HG02943 (cell line): ENCODE results near the gene NPL.

Experiments used
- ATAC-seq: cut with Tn5 transposase; IDR thresholded peaks from one replicate; pipeline ENCODE4 v1.9.1; 2021; ENCODE audit warnings: mild to moderate bottlenecking, low read depth, moderate library complexity; ENCODE audit not compliant: unreplicated experiment

NPL gene

DNA sequence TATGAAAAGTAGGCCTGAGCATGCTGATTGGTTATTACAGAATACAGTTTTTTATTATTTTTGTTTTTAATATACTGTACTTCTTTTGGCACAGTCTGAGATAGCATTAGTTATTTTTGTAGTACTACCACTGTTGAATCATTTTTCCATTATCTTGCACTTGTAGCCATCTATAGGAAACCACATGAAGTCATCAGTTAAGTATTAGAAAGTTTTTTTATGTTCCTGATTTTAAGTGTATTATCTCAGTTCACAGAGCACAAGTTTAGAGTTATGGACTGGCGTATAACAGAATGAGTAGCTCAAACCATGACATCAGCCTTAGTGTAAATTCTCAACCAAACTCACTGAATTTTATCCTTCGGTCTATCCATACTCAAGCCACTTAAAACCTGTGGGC, 72.4 kb downstream of the NPL start:
- ATAC-seq, result no peak

DNA sequence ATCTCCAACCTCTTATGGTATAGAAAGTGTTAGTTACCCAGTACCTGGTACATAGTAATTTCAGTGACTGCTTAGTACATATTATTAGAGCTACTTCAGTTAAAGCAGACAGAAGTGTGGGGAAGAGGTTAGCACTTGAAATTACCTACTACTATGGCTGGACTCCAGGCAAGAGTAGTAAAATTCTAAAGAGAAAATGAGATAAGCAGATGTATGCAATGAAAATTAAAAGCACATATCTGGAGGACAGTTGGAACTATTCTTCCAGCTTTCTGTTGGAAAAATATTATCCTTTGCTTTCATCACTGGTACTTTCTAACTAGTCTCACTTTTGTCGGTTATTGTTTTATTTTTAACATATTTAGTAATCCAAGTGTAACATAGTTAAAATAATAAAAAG, 73.3 kb downstream of the NPL start:
- no peak for ATAC-seq

DNA sequence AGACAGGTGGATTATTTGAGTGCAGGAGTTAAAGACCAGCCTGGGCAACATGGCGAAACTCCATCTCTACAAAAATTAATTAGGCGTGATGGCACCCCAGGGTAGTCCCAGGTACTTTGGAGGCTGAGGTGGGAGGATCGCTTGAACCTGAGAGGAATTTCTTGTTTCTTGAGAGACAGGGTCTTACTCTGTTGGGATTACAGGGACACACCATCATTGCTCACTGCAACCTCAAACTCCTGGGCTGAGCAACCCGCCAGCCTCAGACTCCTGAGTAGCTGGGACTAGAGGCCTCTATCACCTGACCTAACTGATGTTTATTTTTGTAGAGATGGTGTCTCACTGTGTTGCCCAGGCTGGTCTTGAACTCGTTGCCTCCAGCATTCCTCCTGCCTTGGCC, 74.4 kb downstream of the NPL start:
- ATAC-seq, result no peak

DNA sequence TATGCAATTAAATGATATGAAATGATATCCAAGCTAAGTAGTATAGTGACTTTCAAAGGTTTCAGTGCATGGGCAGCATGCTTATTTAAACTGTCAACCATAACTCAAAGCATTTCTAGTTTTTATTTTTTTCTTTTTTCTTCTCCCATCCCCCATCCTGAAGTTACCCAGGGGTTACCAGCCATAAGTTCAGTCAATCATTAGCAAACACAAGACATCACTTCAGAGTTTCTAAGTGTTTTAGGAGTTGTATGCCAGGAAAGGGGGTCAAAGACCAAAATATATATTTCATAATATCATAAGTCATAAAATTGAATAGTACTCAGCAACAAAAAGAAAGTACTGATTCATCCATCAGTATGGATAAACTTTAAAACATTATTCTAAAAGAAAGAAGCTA, 78.3 kb downstream of the NPL start:
- no peak for ATAC-seq

DNA sequence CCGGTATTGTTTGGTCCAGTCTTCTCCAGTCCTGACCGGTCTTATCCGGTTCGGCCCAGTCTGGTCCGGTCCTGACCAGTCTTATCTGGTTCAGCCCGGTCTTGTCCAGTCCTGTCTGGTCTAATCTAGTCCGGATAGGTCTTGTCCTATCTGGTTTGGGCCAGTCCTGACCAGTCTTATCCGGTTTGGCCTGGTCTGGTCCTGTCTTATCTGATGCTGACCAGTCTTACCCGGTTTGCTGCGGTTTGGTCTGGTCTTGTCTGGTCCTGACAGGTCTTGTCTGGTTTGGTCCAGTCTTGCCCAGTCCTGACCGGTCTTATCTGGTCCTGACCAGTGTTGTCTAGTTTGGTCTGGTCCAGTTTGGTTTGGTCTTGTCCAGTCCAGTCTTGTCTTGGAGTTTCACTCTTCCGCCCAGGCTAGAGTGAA, 79.7 kb downstream of the NPL start:
- ATAC-seq, result no peak

DNA sequence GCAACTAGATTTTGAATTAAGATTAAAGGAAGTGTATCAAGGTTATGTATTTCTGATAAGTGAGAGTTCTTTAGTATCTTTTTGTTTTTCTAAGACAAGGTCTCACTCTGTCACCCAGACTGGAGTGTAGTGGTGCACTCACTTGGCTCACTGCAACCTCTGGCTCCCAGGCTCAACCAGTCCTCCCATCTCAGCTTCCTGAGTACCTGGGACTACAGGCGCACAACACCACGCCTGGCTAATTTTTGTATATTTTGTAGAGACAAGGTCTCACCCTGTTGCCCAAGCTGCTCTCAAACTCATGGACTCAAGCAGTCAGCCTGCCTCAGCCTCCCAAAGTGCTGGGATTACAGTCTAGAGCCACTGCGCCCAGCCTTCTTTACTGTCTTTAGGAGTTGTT, 83.3 kb downstream of the NPL start:
- ATAC-seq, result no peak

DNA sequence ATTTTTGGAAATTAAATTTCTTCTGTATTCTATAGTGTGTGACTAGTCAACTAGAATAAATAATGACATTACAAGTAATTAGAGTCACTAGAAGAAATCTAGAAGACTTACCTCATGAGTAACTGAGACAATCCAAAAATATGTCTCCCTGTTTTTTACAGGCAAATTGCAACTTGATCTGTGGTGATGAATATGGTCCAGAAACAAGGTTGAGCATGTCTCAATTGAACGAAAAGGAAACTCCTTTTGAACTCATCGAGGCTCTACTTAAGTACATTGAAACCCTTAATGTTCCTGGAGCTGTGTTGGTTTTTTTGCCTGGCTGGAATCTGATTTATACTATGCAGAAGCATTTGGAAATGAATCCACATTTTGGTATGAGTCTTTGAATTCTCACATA, 86.3 kb downstream of the NPL start:
- no peak for ATAC-seq

DNA sequence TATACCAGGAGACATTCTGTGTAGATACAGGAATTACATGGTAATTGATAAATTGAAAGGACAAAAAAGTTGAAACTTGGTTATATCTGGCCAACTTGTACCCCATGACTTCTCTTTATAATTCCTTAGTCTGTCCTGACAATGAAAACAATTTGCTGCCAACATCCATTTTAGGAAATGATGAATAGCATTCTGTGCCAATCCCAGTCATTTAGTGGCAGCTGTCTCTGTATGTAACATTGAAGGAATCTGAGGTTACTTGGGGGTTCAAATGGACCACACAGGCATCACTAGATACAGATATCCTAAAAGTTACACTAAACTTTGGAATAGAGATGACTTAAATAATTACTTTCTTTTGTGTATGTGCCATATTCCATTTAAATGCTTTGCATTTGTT, 87.8 kb downstream of the NPL start:
- ATAC-seq, result no peak

DNA sequence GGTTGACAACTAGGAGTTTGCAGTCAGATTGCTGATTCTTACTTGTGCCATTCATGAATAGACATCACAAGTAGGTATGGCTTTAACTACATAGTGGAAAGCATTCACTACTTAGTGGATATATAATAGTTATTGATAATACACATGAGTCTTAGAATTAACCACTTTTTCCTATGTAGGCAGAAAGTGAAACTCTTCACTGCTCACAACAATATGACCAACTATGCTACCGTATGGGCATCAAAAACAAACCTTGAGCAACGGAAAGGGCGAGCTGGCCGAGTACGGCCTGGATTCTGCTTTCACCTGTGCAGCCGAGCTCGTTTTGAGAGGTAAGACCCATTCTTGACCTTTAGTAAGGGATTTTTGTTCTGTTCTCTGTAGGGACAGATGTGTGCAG, 88.3 kb downstream of the NPL start:
- no peak for ATAC-seq
